CD14-positive monocyte (primary cell): ENCODE data around the gene IGFN1. TPM values are rescaled to one million over a fixed set of nuclear protein-coding genes. Genes with fewer than 3 reads are reported as not detected.

Source experiments
- DNase-seq, 3 donors: peaks; one replicate each; pipeline ENCODE4 v3.0.0-alpha.2; 2011 to 2022
- H2AFZ ChIP-seq: 2 replicates; pipeline ENCODE4 v1.6.0; 2012; ENCODE audit warnings: mild to moderate bottlenecking, low read depth, low read length, inconsistent platforms; ENCODE audit not compliant: insufficient read depth, poor library complexity, severe bottlenecking
- H3K27ac ChIP-seq, 2 donors: 1 replicate in 1 of 2; 2 replicates in 1 of 2; pipeline ENCODE4 v1.5.1; 2012 to 2013; ENCODE audit warnings: low read length in 2 of 2, control low read depth in 1 of 2, inconsistent platforms in 1 of 2, low read depth in 1 of 2, mild to moderate bottlenecking in 1 of 2
- H3K27me3 ChIP-seq, 2 donors: one replicate each; pipeline versions ENCODE4 v1.6.0 to v1.6.1; 2011 to 2013; ENCODE audit warnings: low read length in 2 of 2; ENCODE audit not compliant: control insufficient read depth in 2 of 2, insufficient read depth in 2 of 2
- H3K36me3 ChIP-seq, 2 donors: replicated peaks in 1 of 2; 1 replicate in 1 of 2; 2 replicates in 1 of 2; pipeline versions ENCODE4 v1.5.1 to v1.6.1; 2012 to 2013; ENCODE audit warnings: low read length in 2 of 2, control low read depth in 1 of 2, inconsistent platforms in 1 of 2, mild to moderate bottlenecking in 1 of 2; ENCODE audit not compliant: insufficient read depth in 2 of 2, control insufficient read depth in 1 of 2
- H3K4me1 ChIP-seq, 2 donors: 1 replicate in 1 of 2; 2 replicates in 1 of 2; pipeline versions ENCODE4 v1.5.1 to v1.6.1; 2012 to 2013; ENCODE audit warnings: low read length in 2 of 2, control low read depth in 1 of 2, inconsistent platforms in 1 of 2, mild to moderate bottlenecking in 1 of 2, moderate library complexity in 1 of 2; ENCODE audit not compliant: insufficient read depth in 2 of 2, control insufficient read depth in 1 of 2
- H3K4me2 ChIP-seq: replicated peaks from 2 replicates; pipeline ENCODE3; 2012; ENCODE audit warnings: low read length, moderate library complexity, mild to moderate bottlenecking; ENCODE audit not compliant: poor library complexity, severe bottlenecking; ENCODE audit errors: extremely low read depth
- H3K4me3 ChIP-seq, 3 experiments: fragments of 200-600 bp in 1 of 3; sonication (generic) in 1 of 3; replicated peaks in 1 of 3; 1 replicate in 2 of 3; 2 replicates in 1 of 3; pipeline ENCODE4 v1.5.1; 2011 to 2013; ENCODE audit warnings: low read length in 3 of 3, mild to moderate bottlenecking in 3 of 3, control low read depth in 2 of 3, low read depth in 2 of 3, inconsistent platforms in 1 of 3, moderate library complexity in 1 of 3
- H3K79me2 ChIP-seq: 2 replicates; pipeline ENCODE4 v1.6.0; 2012; ENCODE audit warnings: mild to moderate bottlenecking, control low read depth, inconsistent platforms, low read length, moderate library complexity; ENCODE audit not compliant: insufficient read depth
- H3K9ac ChIP-seq: 2 replicates; pipeline ENCODE4 v1.6.0; 2017; ENCODE audit warnings: low read length, mild to moderate bottlenecking; ENCODE audit not compliant: insufficient read depth, poor library complexity, severe bottlenecking
- H3K9me3 ChIP-seq, 2 donors: replicated peaks in 1 of 2; 1 replicate in 1 of 2; 2 replicates in 1 of 2; pipeline versions ENCODE4 v1.5.1 to v1.6.1; 2012 to 2013; ENCODE audit warnings: low read length in 2 of 2, control low read depth in 1 of 2; ENCODE audit not compliant: control insufficient read depth in 1 of 2, insufficient read depth in 1 of 2
- H4K20me1 ChIP-seq: 2 replicates; pipeline ENCODE4 v1.6.0; 2012; ENCODE audit warnings: mild to moderate bottlenecking, low read length, control low read depth, moderate library complexity; ENCODE audit not compliant: insufficient read depth
- H3K27ac Mint-ChIP-seq, 7 donors: one replicate each; pipeline ENCODE4 v1.8.0; 2020; ENCODE audit warnings: mild to moderate bottlenecking in 7 of 7, mixed read lengths in 7 of 7, moderate library complexity in 6 of 7, inconsistent platforms in 2 of 7
- H3K27me3 Mint-ChIP-seq, 3 donors: one replicate each; pipeline ENCODE4 v1.8.0; 2021 to 2022; ENCODE audit warnings: low read depth in 3 of 3, mild to moderate bottlenecking in 3 of 3, mixed read lengths in 3 of 3, moderate library complexity in 3 of 3, inconsistent platforms in 1 of 3
- H3K36me3 Mint-ChIP-seq, 2 donors: one replicate each; pipeline ENCODE4 v1.8.0; 2020; ENCODE audit warnings: mixed read lengths in 2 of 2, inconsistent platforms in 1 of 2, mild to moderate bottlenecking in 1 of 2
- H3K4me1 Mint-ChIP-seq: one replicate; pipeline ENCODE4 v1.8.0; 2020; ENCODE audit warnings: mild to moderate bottlenecking, mixed read lengths
- H3K4me3 Mint-ChIP-seq, 2 donors: one replicate each; pipeline ENCODE4 v1.8.0; 2020; ENCODE audit warnings: mild to moderate bottlenecking in 2 of 2, mixed read lengths in 2 of 2, moderate library complexity in 1 of 2
- H3K9me3 Mint-ChIP-seq, 7 donors: one replicate each; pipeline ENCODE4 v1.8.0; 2020 to 2022; ENCODE audit warnings: mixed read lengths in 7 of 7, mild to moderate bottlenecking in 6 of 7, moderate library complexity in 6 of 7, inconsistent platforms in 2 of 7
- WGBS: methylation state at CpG from one replicate; pipeline ENCODE4 v1.1.5; 2013; ENCODE audit warnings: missing lambda C conversion rate; ENCODE audit not compliant: insufficient coverage; 5-methylcytosine and 5-hydroxymethylcytosine counted together
- intact Hi-C, 2 donors: fragments of 100-400 bp; cut with micrococcal nuclease; formaldehyde crosslinking; loops; one replicate each; pipeline versions ENCODE4 v1.15.0 to v1.15.1; 2023
- polyA plus RNA-seq, 3 donors: library from polyadenylated mRNA; depleted of rRNA in 1 of 3; unstranded in 2 of 3; stranded (reverse) in 1 of 3; fragments of 300-500 nt in 2 of 3; fragments of >200 nt in 1 of 3; fragmentation: Illumina TruSeq in 2 of 3; gene quantifications; 1 replicate in 2 of 3; 2 replicates in 1 of 3; pipeline ENCODE4 v1.2.3, GENCODE V29; 2012 to 2021
- TF ChIP-seq, protein P1 (sequence below): fragments of 200-600 bp; IDR thresholded peaks from one replicate; pipeline ENCODE4 v1.8.0; 2022; ENCODE audit warnings: antibody characterized with exemption, mild to moderate bottlenecking

The IGFN1 gene
- polyA plus RNA-seq, 3 donors = not detected

DNA sequence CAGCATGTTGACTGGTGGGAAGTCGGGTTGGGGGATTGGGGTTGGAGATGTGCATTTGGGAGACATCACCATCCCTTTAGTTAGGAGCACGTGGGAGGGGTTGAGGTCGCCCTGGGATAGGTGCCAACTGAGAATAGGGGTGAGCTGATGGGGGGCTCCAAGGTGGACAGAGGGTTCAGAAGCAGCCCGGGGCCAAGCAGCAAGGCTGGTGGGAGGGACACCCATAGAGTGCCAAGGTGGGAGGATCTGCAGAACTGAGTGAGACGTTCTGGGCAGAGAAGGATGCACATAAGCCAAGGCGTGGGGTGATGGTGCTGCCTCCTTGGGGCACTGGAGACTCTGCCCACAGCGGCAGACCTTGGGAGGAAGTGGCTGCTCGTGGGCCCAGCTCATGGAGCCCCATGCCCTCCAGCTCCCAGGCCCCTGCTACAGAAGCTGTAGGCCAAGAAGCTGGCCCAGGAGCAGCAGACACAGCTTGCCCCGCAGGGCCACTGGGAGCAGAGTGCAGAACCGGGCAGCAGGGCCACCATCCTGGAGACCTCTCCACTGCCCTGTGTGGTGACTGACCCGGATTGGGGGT lies 61.3 kb downstream of the IGFN1 start:
- 76% methylated on average over 11 of the region's 11 CpGs for WGBS
- Histone ChIP-seq H4K20me1 (no peaks in the 10 kb centered on the region), H3K36me3 (no peaks in the 10 kb centered on the region), H3K4me3 (no peak overlapping the region), H3K79me2 (no peaks in the 10 kb centered on the region), H3K27ac (no peak overlapping the region), H3K9me3 (no peaks in the 10 kb centered on the region), H3K27me3 (no peaks in the 10 kb centered on the region), H2AFZ (no peak overlapping the region), H3K4me1 (no peaks in the 10 kb centered on the region), H3K4me2 (no peak overlapping the region), H3K9ac (no peak overlapping the region)
- H3K36me3 Mint-ChIP-seq = no peaks in the 10 kb centered on the region
- intact Hi-C loops = no loop called here
- TF ChIP-seq, protein P1, sequence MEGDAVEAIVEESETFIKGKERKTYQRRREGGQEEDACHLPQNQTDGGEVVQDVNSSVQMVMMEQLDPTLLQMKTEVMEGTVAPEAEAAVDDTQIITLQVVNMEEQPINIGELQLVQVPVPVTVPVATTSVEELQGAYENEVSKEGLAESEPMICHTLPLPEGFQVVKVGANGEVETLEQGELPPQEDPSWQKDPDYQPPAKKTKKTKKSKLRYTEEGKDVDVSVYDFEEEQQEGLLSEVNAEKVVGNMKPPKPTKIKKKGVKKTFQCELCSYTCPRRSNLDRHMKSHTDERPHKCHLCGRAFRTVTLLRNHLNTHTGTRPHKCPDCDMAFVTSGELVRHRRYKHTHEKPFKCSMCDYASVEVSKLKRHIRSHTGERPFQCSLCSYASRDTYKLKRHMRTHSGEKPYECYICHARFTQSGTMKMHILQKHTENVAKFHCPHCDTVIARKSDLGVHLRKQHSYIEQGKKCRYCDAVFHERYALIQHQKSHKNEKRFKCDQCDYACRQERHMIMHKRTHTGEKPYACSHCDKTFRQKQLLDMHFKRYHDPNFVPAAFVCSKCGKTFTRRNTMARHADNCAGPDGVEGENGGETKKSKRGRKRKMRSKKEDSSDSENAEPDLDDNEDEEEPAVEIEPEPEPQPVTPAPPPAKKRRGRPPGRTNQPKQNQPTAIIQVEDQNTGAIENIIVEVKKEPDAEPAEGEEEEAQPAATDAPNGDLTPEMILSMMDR = no peak
- H3K9me3 Mint-ChIP-seq = no peaks in the 10 kb centered on the region
- DNase-seq = peak in 1 of 3 donors; percentile 2
- H3K4me3 Mint-ChIP-seq = no peak overlapping the region
- no peak overlapping the region for H3K27ac Mint-ChIP-seq
- peaks cover 0 to 3% (median 1%) of the 10 kb centered on the region in 3 donors for H3K27me3 Mint-ChIP-seq
- H3K4me1 Mint-ChIP-seq = no peaks in the 10 kb centered on the region

DNA sequence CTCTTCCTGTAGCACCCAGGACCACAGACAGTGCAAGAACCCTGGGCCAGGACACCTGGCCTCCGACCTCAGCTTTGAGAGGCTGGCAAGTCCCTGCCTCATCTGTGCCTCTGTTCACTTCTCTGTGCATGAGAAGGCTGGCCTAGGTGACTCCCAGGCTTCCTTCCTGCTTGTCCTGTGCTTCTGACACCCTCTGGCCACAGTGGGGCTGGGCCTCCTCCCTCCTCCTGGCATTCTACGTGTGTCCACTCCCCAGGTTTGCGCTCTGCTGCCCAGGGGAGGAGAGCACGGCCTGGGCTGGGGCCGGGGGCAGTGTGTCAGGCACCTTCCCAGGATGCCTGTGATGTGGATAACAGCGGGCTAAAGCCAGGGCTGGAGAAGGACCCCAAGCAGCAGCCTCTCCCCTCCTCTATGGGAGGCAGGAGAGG lies 62.3 kb downstream of the IGFN1 start:
- Mint-ChIP-seq H3K36me3 (no peaks in the 10 kb centered on the region), H3K4me1 (no peaks in the 10 kb centered on the region), H3K4me3 (no peak overlapping the region), H3K9me3 (no peaks in the 10 kb centered on the region), H3K27ac (peak overlapping the region in 1 of 7 donors; percentile 11), H3K27me3 (peaks cover 0 to 2% (median 1%) of the 10 kb centered on the region in 3 donors)
- H3K4me1 ChIP-seq = no peaks in the 10 kb centered on the region
- H3K27me3 ChIP-seq = no peaks in the 10 kb centered on the region
- no peak overlapping the region for H3K9ac ChIP-seq
- TF ChIP-seq, protein P1 = no peak
- intact Hi-C loops = no loop called here
- H3K4me3 ChIP-seq = no peak overlapping the region
- H3K27ac ChIP-seq = no peak overlapping the region
- no peaks in the 10 kb centered on the region for H3K36me3 ChIP-seq
- no peak for DNase-seq
- WGBS = 85% methylated on average over 1 of the region's 6 CpGs
- no peaks in the 10 kb centered on the region for H3K79me2 ChIP-seq
- H3K4me2 ChIP-seq = no peak overlapping the region
- no peaks in the 10 kb centered on the region for H4K20me1 ChIP-seq
- no peak overlapping the region for H2AFZ ChIP-seq
- no peaks in the 10 kb centered on the region for H3K9me3 ChIP-seq
